HG03103 (cell line): ENCODE results near the gene SORCS2.

Source experiments
- ATAC-seq: cut with Tn5 transposase; IDR thresholded peaks from one replicate; pipeline ENCODE4 v1.9.1; 2021; ENCODE audit warnings: low read depth; ENCODE audit not compliant: unreplicated experiment

The SORCS2 gene

GRCh38 chr4:7721984-7722551 is 529.7 kb downstream of the SORCS2 start:
- ATAC-seq, result no peak

- ATAC-seq, result no peak
Measured at GRCh38 chr4:7722766-7723387, 530.5 kb downstream of the SORCS2 start.

- no peak for ATAC-seq
Measured at GRCh38 chr4:7723625-7724024, 531.3 kb downstream of the SORCS2 start.

DNA sequence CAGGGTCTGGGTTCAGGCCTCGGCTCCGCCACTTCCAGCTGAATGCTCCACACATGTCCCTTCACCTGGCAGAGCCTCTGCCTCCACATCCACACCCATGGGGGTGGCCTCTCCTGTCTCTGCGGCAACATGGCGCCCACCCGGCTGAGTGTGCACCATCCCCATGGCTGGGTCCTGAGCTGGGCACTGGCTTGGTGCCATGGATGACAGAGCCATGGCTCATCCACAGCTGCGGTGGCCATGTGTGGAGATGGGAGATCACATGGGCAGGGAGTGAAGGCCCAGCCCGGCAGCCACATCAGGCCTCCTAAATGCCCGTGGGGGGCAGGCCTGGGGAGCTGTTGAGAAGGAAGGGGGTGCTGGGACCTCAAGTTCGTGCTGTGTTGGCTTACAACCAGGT is 533.6 kb downstream of the SORCS2 start:
- ATAC-seq, result no peak

GRCh38 chr4:7726665-7727413 is 534.5 kb downstream of the SORCS2 start:
- ATAC-seq, result no peak

GRCh38 chr4:7727749-7728148 is 535.4 kb downstream of the SORCS2 start:
- ATAC-seq, result no peak

- no peak for ATAC-seq
Measured at GRCh38 chr4:7731437-7731836, 539.1 kb downstream of the SORCS2 start.

DNA sequence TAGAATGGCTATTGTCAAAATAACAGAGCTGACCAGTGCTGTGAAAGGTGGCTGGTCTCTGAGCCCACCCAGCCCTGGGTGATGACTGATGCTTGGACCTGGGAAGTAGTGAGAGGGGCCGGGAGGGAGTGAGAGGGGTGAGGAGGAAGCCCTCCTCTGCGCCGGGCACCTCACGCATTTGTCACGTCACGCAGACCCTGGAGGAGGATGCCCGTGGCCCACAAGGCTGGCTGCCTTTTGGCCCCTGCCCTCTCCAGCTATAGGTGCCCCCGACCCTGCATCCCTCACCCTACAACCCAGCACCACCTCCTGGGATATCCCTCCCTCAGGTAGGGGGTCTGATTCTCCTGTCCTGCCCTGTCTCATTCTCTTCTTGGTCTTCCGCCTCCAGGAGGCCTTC is 539.9 kb downstream of the SORCS2 start:
- no peak for ATAC-seq

GRCh38 chr4:7733201-7733600 is 540.9 kb downstream of the SORCS2 start:
- ATAC-seq, result no peak

DNA sequence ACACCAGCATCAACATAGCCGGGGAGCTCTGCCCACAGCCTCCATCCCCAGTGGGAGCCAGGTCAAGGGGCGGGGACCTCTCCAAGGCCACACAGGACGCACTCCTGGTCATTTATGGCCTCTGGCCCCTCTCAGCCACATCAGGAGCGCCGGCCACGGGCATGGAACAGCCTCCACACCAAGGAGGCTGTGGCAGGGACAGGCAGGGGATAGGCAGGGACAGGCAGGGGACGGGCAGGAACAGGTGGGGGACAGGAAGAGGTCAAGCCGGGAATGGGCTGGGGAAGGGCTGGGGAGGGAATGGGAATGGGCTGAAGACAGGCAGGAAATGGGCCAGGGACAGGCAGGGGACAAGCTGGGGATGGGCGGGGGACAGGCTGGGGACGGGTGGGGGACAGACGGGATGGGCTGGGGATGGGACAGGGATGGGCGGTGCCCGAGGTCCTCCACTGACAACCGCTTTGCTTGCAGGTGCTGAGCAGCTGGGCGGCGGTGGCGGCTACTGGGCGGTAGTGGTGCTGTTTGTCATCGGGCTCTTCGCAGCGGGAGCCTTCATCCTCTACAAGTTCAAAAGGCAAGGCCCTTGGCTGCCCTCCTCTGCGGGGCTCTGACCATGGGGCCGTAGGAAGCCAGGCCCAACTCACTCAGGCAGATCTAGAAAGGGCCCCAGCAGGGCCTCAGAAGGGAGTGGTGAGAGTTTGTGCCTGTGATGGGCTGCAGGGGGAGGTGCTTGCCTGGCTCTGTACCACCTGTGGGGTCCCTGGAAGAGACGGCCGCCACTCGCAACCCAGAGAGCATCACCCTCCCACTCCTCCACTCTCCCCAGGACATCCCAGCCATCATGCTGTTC is 541.7 kb downstream of the SORCS2 start:
- no peak for ATAC-seq

DNA sequence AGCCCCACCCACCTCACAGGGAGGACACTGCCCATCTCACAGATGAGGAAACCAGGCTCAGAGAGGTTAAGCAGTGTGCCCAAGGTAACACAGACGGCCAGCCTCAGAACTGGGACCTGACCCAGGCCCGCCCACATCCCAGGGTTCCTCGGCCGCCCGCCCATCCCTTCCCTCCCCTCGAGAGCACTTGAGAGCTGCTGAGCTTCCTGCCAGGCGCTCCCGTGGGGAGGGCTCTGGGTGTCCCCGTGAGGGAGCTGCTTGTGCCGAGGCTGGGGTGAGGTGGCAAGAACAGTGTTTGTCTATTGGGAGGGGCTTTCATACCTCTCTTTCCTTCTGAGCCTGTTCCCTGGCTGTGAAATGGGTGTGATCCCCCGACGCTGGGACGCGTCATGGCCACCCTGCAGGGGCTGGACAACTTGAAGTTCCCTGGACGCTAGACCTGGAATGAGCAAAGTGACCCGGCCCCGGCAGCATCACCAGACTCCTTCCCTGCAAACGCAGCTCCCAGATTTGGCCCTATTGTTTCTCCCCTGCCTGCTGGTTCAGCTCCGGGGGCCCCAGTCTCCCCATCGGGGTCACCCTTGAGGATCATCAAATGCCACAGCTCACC is 542.4 kb downstream of the SORCS2 start:
- no peak for ATAC-seq

GRCh38 chr4:7735395-7735794 is 543.1 kb downstream of the SORCS2 start:
- ATAC-seq, result no peak

DNA sequence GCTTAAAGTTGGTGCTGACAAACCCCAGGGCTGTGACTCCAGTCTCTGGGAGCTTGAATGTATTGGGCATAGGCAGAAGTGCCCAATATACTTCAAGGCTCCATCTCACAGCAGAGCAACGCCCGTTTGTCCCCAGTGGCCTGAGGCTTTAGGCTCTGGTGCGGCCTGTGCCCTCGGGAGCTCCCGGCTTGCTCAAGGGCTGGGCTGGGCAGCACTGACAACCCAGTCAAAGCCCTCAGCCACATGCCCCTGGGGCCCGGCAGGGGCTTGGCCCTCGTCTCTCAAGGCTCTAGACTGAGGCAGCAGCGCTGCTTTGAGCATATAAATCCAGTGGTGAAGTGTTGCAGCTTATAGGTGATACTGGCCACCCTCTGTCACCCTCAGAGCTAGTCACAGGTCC is 543.6 kb downstream of the SORCS2 start:
- ATAC-seq, result no peak

DNA sequence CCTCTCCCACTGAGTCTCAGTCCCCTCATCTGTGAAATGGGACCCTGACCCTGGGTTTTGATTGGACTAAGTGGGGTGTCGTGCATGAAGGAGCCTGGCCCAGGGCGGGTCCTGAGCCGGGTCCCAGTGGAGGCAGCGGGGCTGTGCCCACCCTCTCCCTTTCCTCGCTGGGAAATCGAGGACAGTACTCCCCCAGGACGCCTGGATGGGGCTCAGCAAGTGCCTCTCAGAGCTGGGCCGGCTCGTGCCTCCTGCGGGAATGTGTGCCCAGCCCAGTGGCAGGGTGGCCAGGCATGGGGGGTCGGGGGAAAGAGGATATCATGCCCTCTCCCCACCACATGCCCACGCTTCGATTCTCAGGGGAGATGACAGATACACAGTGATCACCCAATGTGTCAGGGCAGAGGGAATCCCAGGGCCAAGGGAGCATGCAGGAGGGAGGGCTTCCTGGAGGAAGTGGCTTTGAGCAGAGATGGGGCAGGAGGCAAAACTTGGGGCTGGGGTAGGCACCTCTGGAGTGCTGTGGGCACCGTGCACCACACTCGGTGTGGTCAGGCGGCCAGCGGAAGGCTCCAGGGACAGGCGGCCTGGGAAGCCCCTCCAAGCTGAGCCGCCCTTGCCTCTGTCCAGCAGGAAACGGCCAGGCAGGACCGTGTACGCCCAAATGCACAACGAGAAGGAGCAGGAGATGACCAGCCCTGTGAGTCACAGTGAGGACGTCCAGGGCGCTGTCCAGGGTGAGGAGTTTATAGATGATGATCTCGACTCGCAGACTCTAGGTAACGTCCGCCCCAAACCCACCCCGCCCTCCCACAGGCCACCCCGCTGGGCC is 544.3 kb downstream of the SORCS2 start:
- ATAC-seq, result no peak

DNA sequence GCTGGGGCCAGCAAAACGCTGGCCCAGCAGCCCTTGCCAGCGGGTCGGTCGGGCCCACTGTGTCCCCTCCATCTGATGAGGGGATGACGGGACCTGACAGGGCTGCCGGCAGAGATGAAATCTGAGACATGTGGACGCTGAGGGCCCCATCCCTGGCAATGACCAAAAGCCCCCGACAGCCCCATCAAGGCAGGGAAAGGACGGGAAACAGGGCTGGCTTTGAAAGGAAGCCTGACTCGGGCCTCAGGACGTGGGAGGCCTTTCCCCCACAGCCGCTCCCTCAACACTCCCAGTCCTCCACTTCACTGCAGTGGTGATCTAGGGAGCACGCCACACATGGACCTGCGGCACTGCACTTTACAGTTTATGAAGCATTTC is 544.9 kb downstream of the SORCS2 start:
- ATAC-seq, result no peak

GRCh38 chr4:7737752-7738457 is 545.6 kb downstream of the SORCS2 start:
- ATAC-seq, result no peak

DNA sequence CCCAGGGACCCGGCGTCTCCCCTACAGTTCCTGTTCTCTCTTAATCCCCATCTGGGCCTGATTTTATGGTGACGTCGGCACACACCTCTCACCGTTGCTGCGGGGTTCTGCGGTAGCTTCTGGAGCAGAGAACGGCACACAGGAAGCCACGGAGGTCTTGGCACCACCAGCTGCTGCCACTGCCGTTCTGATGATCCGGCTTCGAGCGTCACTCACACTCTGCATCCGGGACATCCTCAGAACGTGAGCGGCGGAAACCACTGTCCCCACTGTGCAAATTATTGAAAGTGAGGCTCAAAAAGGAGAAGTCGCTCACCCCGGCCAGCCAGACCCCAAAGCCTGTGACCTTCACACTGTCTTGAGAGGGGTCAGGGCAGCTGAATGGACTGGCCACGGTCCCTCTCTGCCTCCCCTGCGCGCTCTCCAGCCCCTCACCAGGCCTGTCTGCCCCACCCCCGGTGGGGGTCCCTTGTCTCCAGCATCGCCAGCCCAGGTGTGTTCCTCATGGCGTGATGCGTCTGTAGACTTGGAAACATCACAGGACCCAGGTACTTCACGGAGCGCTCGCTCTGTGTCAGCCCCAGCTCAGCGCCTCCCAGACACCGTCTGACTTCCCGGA is 546.2 kb downstream of the SORCS2 start:
- no peak for ATAC-seq

- no peak for ATAC-seq
Measured at GRCh38 chr4:7739077-7739917, 547.0 kb downstream of the SORCS2 start.
